ENCODE measurements around the gene SLC13A2. TPM values are rescaled to one million over a fixed set of nuclear protein-coding genes. Genes with fewer than 3 reads are reported as not detected.

SLC13A2 gene
- total RNA-seq, 1 experiment from 2014 or later: 0.57 TPM

- TF ChIP-seq CTCF (IDR thresholded peaks at IDR 0.05; ENCODE audit: insufficient read depth in 1 of 2, low read depth in 1 of 2, low read length in 1 of 2, severe bottlenecking in 1 of 2, unreplicated experiment in 1 of 2): no peak
- H3K27me3 ChIP-seq (replicated peaks; ENCODE audit: control insufficient read depth, insufficient read depth, low read length): no peaks in the 10 kb centered on the region
- no peak for DNase-seq
- ChIA-PET POLR2A (no interaction called here), CTCF (no interaction called here)
- Mint-ChIP-seq H3K27me3 (ENCODE audit: insufficient read depth, unreplicated experiment) (no peaks in the 10 kb centered on the region), H3K9me3 (ENCODE audit: unreplicated experiment) (no peaks in the 10 kb centered on the region), H3K4me1 (ENCODE audit: low read depth, unreplicated experiment) (peaks cover 18% of the 10 kb centered on the region), H3K27ac (ENCODE audit: unreplicated experiment) (no peak overlapping the region), H3K36me3 (ENCODE audit: insufficient read depth, unreplicated experiment) (peaks cover 11% of the 10 kb centered on the region), H3K4me3 (ENCODE audit: unreplicated experiment) (no peak overlapping the region)
- H3K36me3 ChIP-seq (ENCODE audit: control insufficient read depth, insufficient read depth, low read length): no peaks in the 10 kb centered on the region; the same call in 1 of the 2 replicates
- intact Hi-C loops (cut with micrococcal nuclease; ENCODE audit: unreplicated experiment): loop anchor here (10.0 kb wide), 2 partner anchors 102 to 182 kb away; partner anchors contain the start of gene SEBOX
- peaks cover 18% of the 10 kb centered on the region for H3K4me1 ChIP-seq
- no TSS peak for BruUV-seq (replicated peaks)
- H3K9me3 ChIP-seq: no peaks in the 10 kb centered on the region
- no peak overlapping the region for H3K4me3 ChIP-seq (ENCODE audit: low read depth, low read length)
These were observed 73.7 kb downstream of the SLC13A2 start for GRCh38 chr17:28547096-28547622.

Other genes with a start within 250 kb of the SLC13A2 start
- gene TMEM97, start 154.4 kb upstream of the SLC13A2 start, total RNA-seq (2022): 313 and 342 TPM in 2 replicates
- 86.3 and 89.9 TPM in 2 replicates for gene IFT20, start 138.2 kb upstream of the SLC13A2 start, total RNA-seq (2022)
- gene TNFAIP1, start 137.9 kb upstream of the SLC13A2 start, total RNA-seq (2022): 105 and 119 TPM in 2 replicates
- 257 and 265 TPM in 2 replicates for gene POLDIP2, start 116.1 kb upstream of the SLC13A2 start, total RNA-seq (2022)
- gene SEBOX, start 108.4 kb upstream of the SLC13A2 start, total RNA-seq (2022): not detected in 2 replicates
- gene VTN, start 103.3 kb upstream of the SLC13A2 start, total RNA-seq (2022): 273 and 298 TPM in 2 replicates
- 32.8 and 34.4 TPM in 2 replicates for gene SARM1, start 102.0 kb upstream of the SLC13A2 start, total RNA-seq (2022)
- 114 and 128 TPM in 2 replicates for gene SLC46A1, start 67.4 kb upstream of the SLC13A2 start, total RNA-seq (2022)
- 0.26 and 0.48 TPM in 2 replicates for gene FOXN1, start 32.7 kb downstream of the SLC13A2 start, total RNA-seq (2022)
- 40.5 and 41.3 TPM in 2 replicates for gene UNC119, start 79.0 kb downstream of the SLC13A2 start, total RNA-seq (2022)
- gene PIGS, start 97.9 kb downstream of the SLC13A2 start, total RNA-seq (2022): 78.2 and 99.6 TPM in 2 replicates
- gene ALDOC, start 103.3 kb downstream of the SLC13A2 start, total RNA-seq (2022): 16.3 and 17.7 TPM in 2 replicates
- gene SPAG5, start 125.4 kb downstream of the SLC13A2 start, total RNA-seq (2022): 113 TPM in 2 replicates
- gene RSKR, start 140.5 kb downstream of the SLC13A2 start, total RNA-seq (2022): 15.7 and 18.9 TPM in 2 replicates
- 154 and 176 TPM in 2 replicates for gene BLTP2, start 171.5 kb downstream of the SLC13A2 start, total RNA-seq (2022)
- gene SDF2, start 188.3 kb downstream of the SLC13A2 start, total RNA-seq (2022): 63.5 and 64.9 TPM in 2 replicates
- 127 and 129 TPM in 2 replicates for gene SUPT6H, start 188.6 kb downstream of the SLC13A2 start, total RNA-seq (2022)
- gene PROCA1, start 238.2 kb downstream of the SLC13A2 start, total RNA-seq (2022): 4.1 and 4.4 TPM in 2 replicates
- 1.2 and 1.8 TPM in 2 replicates for gene RAB34, start 244.2 kb downstream of the SLC13A2 start, total RNA-seq (2022)
- gene RPL23A, start 246.3 kb downstream of the SLC13A2 start, total RNA-seq (2022): 1,980 and 2,181 TPM in 2 replicates

Measured in Caco-2 (cell line).